Activated naive CD4-positive, alpha-beta T cell treated with anti-CD3 and anti-CD28 coated beads for 36 hours (primary cell): ENCODE measurements around the gene ARHGEF28. TPM values are rescaled to one million over a fixed set of nuclear protein-coding genes. Genes with fewer than 3 reads are reported as not detected.

Experiments
- CTCF ChIA-PET: fragments of 350-600 bp; sonication (Branson Sonifier 250); formaldehyde crosslinking; loops from one replicate; lab custom pipeline; 2021; ENCODE audit warnings: antibody characterized with exemption; lab: Charles Lee
- DNase-seq: peaks from one replicate; pipeline ENCODE4 v3.0.0-alpha.2; 2020
- H3K27ac Mint-ChIP-seq: one replicate; pipeline ENCODE4 v1.8.0; 2021; ENCODE audit warnings: mild to moderate bottlenecking, mixed read lengths
- H3K27me3 Mint-ChIP-seq: one replicate; pipeline ENCODE4 v1.8.0; 2021; ENCODE audit warnings: low read depth, mixed read lengths
- H3K36me3 Mint-ChIP-seq: one replicate; pipeline ENCODE4 v1.8.0; 2021; ENCODE audit warnings: low read depth, mixed read lengths
- H3K4me1 Mint-ChIP-seq: one replicate; pipeline ENCODE4 v1.8.0; 2021; ENCODE audit warnings: low read depth, mixed read lengths
- H3K4me3 Mint-ChIP-seq: one replicate; pipeline ENCODE4 v1.8.0; 2021; ENCODE audit warnings: mild to moderate bottlenecking, moderate library complexity, mixed read lengths
- H3K9me3 Mint-ChIP-seq: one replicate; pipeline ENCODE4 v1.8.0; 2021; ENCODE audit warnings: mixed read lengths
- intact Hi-C: fragments of 100-400 bp; cut with micrococcal nuclease; formaldehyde crosslinking; loops from one replicate; pipeline ENCODE4 v1.15.1; 2023
- total RNA-seq, 2 experiments: library from RNA; stranded (reverse); gene quantifications; one replicate each; pipeline ENCODE4 v1.2.3, GENCODE V29; 2021

Gene ARHGEF28
- total RNA-seq, 2 experiments from 2014 or later = not detected

DNA sequence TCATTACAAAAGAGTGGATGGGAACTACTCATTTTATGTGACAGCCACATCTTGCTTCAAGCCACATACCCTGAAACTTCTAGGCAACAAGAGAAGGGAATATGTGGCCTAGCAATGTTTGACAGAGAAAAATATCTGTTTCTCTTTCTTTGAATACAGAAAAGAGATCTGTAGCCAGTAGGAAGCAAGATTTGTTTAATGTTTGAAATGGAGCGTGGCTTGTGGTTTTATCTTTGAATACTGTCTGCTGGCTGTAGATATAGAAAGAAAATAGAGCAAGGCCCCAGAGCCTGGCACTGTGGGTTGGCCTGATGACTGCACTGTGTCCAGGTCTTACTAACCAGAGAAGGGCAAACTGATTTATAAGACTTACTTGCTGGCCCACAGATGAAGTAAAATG, 133.8 kb downstream of the ARHGEF28 start:
- intact Hi-C loops = no loop called here
- H3K27ac Mint-ChIP-seq = no peak overlapping the region
- H3K4me1 Mint-ChIP-seq = no peaks in the 10 kb centered on the region
- no peak for DNase-seq
- H3K9me3 Mint-ChIP-seq = no peaks in the 10 kb centered on the region
- CTCF ChIA-PET = no interaction called here
- no peak overlapping the region for H3K4me3 Mint-ChIP-seq
- H3K27me3 Mint-ChIP-seq = peaks cover 14% of the 10 kb centered on the region
- H3K36me3 Mint-ChIP-seq = no peaks in the 10 kb centered on the region

GRCh38 chr5:73763300-73764032, 137.5 kb downstream of the ARHGEF28 start:
- Mint-ChIP-seq H3K27me3 (peaks cover 8% of the 10 kb centered on the region), H3K9me3 (peaks cover 6% of the 10 kb centered on the region), H3K4me3 (no peak overlapping the region), H3K36me3 (no peaks in the 10 kb centered on the region), H3K4me1 (no peaks in the 10 kb centered on the region), H3K27ac (no peak overlapping the region)
- intact Hi-C loops = no loop called here
- CTCF ChIA-PET = no interaction called here
- DNase-seq = no peak

DNA sequence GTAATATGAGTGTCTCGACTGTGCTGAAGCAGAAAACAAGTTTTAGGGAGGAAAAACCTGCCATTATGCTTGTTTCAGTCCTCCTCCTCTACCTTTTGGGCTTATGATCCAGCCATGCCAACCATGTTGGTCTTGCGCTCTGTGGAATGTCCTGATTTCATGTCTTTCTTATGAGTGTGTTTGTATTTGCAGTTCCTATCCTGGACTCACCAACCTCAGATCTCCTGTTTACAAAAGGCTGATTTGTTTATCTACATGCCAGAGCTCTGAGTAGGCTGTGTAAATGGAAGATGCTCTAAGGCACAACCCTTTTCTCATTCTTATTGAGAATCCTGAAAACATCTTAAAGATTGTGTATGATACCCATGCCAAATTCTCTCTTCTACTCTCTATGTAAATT, 138.6 kb downstream of the ARHGEF28 start:
- peaks cover 9% of the 10 kb centered on the region for H3K9me3 Mint-ChIP-seq
- H3K4me1 Mint-ChIP-seq = no peaks in the 10 kb centered on the region

GRCh38 chr5:73764996-73765395, 139.0 kb downstream of the ARHGEF28 start:
- Mint-ChIP-seq H3K27me3 (peaks cover 8% of the 10 kb centered on the region), H3K36me3 (no peaks in the 10 kb centered on the region), H3K27ac (no peak overlapping the region), H3K4me3 (no peak overlapping the region), H3K9me3 (peaks cover 9% of the 10 kb centered on the region), H3K4me1 (no peaks in the 10 kb centered on the region)
- DNase-seq = no peak
- CTCF ChIA-PET = no interaction called here
- intact Hi-C loops = no loop called here

More for the DNA sequence above, 138.6 kb downstream of the ARHGEF28 start:
- no peak for DNase-seq
- CTCF ChIA-PET = no interaction called here
- peaks cover 8% of the 10 kb centered on the region for H3K27me3 Mint-ChIP-seq
- no peak overlapping the region for H3K27ac Mint-ChIP-seq
- intact Hi-C loops = no loop called here
- no peak overlapping the region for H3K4me3 Mint-ChIP-seq
- H3K36me3 Mint-ChIP-seq = no peaks in the 10 kb centered on the region

- peaks cover 9% of the 10 kb centered on the region for H3K9me3 Mint-ChIP-seq
- no peaks in the 10 kb centered on the region for H3K36me3 Mint-ChIP-seq
- CTCF ChIA-PET = no interaction called here
- intact Hi-C loops = no loop called here
- H3K4me1 Mint-ChIP-seq = no peaks in the 10 kb centered on the region
- H3K27me3 Mint-ChIP-seq = peaks cover 14% of the 10 kb centered on the region
- DNase-seq = no peak
- H3K27ac Mint-ChIP-seq = no peak overlapping the region
- no peak overlapping the region for H3K4me3 Mint-ChIP-seq
Observed at GRCh38 chr5:73766902-73767301, 140.9 kb downstream of the ARHGEF28 start.

- peaks cover 6% of the 10 kb centered on the region for H3K27me3 Mint-ChIP-seq
- H3K4me1 Mint-ChIP-seq = no peaks in the 10 kb centered on the region
- intact Hi-C loops = no loop called here
- DNase-seq = no peak
- no peak overlapping the region for H3K4me3 Mint-ChIP-seq
- H3K27ac Mint-ChIP-seq = no peak overlapping the region
- CTCF ChIA-PET = interaction anchor here (1.0 kb wide), 1 partner anchor 179 kb away, joined by 3 read pairs; no protein-coding TSS in a partner anchor
- H3K36me3 Mint-ChIP-seq = no peaks in the 10 kb centered on the region
- H3K9me3 Mint-ChIP-seq = peaks cover 9% of the 10 kb centered on the region
Observed at GRCh38 chr5:73770172-73771025, 144.4 kb downstream of the ARHGEF28 start.

DNA sequence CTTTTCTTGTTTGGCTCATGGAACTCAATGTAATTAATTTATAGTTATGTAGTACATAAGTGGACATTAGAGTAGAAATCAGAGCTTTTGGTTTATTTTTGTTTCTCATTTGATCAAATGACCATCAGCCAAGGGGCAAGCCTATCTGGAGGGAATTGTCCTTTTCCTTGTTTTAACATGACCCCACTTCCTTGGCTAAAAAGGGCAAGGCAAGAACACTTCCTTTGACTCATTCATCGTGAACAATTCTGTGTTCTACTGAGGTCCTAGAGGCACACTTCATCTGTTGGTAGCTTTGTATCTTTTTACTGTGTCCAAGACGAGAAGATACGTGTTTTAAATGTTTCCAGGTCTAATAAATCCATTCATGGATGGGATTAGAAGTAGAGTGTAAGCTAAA, 148.9 kb downstream of the ARHGEF28 start:
- intact Hi-C loops = no loop called here
- CTCF ChIA-PET = interaction anchor here (0.6 kb wide), 1 partner anchor 18 kb away, joined by 4 read pairs; no protein-coding TSS in a partner anchor

DNA sequence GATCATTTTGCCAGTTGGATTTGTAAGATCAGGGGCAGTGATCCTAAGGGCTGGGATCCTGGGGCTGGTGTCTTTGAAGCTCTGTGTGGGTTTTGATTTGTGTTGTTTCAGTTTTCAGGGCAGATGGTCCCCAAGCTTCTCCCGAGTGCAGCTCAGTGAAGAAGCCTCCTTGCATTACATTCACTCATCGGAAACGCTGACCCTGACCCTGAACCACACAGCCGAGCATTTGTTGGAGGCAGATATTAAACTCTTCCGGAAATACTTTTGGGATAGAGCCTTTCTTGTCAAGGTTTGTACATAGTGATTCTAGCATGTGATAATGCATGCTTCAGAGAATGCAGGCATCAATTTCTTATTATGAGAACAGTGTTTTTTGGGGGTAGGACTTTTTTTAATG, 150.4 kb downstream of the ARHGEF28 start:
- no peaks in the 10 kb centered on the region for H3K4me1 Mint-ChIP-seq
- intact Hi-C loops = no loop called here
- no peak for DNase-seq
- H3K36me3 Mint-ChIP-seq = no peaks in the 10 kb centered on the region
- no peak overlapping the region for H3K27ac Mint-ChIP-seq
- no peaks in the 10 kb centered on the region for H3K9me3 Mint-ChIP-seq
- CTCF ChIA-PET = no interaction called here
- peaks cover 9% of the 10 kb centered on the region for H3K27me3 Mint-ChIP-seq
- no peak overlapping the region for H3K4me3 Mint-ChIP-seq

More for the DNA sequence above, 148.9 kb downstream of the ARHGEF28 start:
- Mint-ChIP-seq H3K36me3 (no peaks in the 10 kb centered on the region), H3K9me3 (no peaks in the 10 kb centered on the region), H3K27ac (no peak overlapping the region), H3K4me3 (no peak overlapping the region), H3K27me3 (peaks cover 6% of the 10 kb centered on the region), H3K4me1 (no peaks in the 10 kb centered on the region)
- DNase-seq = no peak

- no peak overlapping the region for H3K27ac Mint-ChIP-seq
- CTCF ChIA-PET = no interaction called here
- DNase-seq = no peak
- H3K9me3 Mint-ChIP-seq = no peaks in the 10 kb centered on the region
- H3K4me3 Mint-ChIP-seq = no peak overlapping the region
- intact Hi-C loops = no loop called here
- no peaks in the 10 kb centered on the region for H3K4me1 Mint-ChIP-seq
- no peaks in the 10 kb centered on the region for H3K36me3 Mint-ChIP-seq
- H3K27me3 Mint-ChIP-seq = peaks cover 7% of the 10 kb centered on the region
Observed at GRCh38 chr5:73777192-73777591, 151.2 kb downstream of the ARHGEF28 start.

- H3K27me3 Mint-ChIP-seq = peaks cover 10% of the 10 kb centered on the region
- no peak overlapping the region for H3K4me3 Mint-ChIP-seq
- no peak for DNase-seq
- intact Hi-C loops = no loop called here
- CTCF ChIA-PET = no interaction called here
- no peak overlapping the region for H3K27ac Mint-ChIP-seq
- H3K4me1 Mint-ChIP-seq = no peaks in the 10 kb centered on the region
- no peaks in the 10 kb centered on the region for H3K9me3 Mint-ChIP-seq
- no peaks in the 10 kb centered on the region for H3K36me3 Mint-ChIP-seq
Observed at GRCh38 chr5:73780302-73781080, 154.5 kb downstream of the ARHGEF28 start.

GRCh38 chr5:73781107-73781768, 155.2 kb downstream of the ARHGEF28 start:
- Mint-ChIP-seq H3K4me1 (no peaks in the 10 kb centered on the region), H3K27ac (no peak overlapping the region), H3K9me3 (no peaks in the 10 kb centered on the region), H3K36me3 (no peaks in the 10 kb centered on the region), H3K4me3 (no peak overlapping the region), H3K27me3 (peaks cover 11% of the 10 kb centered on the region)
- no peak for DNase-seq
- intact Hi-C loops = no loop called here
- CTCF ChIA-PET = no interaction called here

DNA sequence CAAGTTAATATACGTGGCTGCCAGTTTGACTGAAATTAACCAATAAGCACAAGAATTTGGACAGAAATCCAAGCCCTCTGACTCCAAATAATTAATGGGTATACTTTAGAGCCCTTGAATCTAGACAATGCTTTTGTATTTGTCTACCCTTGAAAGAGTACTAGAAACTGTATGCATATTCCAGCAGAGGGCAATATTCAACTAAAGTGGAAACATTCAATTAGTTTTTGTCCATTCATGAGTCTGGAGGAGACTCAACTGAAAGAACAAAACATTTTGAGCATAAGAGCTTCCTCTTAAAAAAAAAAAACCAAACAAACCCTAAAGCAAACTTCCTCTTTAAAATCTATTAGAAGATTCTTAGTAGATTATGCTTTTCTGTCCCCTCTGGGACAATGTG, 157.8 kb downstream of the ARHGEF28 start:
- no peaks in the 10 kb centered on the region for H3K9me3 Mint-ChIP-seq
- CTCF ChIA-PET = interaction anchor here (0.9 to 1.4 kb wide), 2 partner anchors 9 to 193 kb away, joined by 3 to 6 read pairs; no protein-coding TSS in a partner anchor
- peaks cover 17% of the 10 kb centered on the region for H3K27me3 Mint-ChIP-seq
- H3K27ac Mint-ChIP-seq = no peak overlapping the region
- no peak for DNase-seq
- no peak overlapping the region for H3K4me3 Mint-ChIP-seq
- no peaks in the 10 kb centered on the region for H3K36me3 Mint-ChIP-seq
- no peaks in the 10 kb centered on the region for H3K4me1 Mint-ChIP-seq
- intact Hi-C loops = no loop called here
